Activated T-cell treated with anti-CD3 and anti-CD28 coated beads, Interleukin-2, amount 50 U/mL, for 1 hour (primary cell): ENCODE measurements around the gene PARD3.
"Not testable (repeated sequence)": the region's sequence is repeated elsewhere in the genome, so short reads cannot be mapped to it uniquely, and the experiment has no call there.

Experiments used
- DNase-seq: peaks from one replicate; pipeline ENCODE4 v3.0.0-alpha.2; 2020

Gene PARD3

GRCh38 chr10:34795334-34795733, 19.8 kb downstream of the PARD3 start:
- DNase-seq: no peak

GRCh38 chr10:34794835-34795234, 20.3 kb downstream of the PARD3 start:
- no peak for DNase-seq

DNA sequence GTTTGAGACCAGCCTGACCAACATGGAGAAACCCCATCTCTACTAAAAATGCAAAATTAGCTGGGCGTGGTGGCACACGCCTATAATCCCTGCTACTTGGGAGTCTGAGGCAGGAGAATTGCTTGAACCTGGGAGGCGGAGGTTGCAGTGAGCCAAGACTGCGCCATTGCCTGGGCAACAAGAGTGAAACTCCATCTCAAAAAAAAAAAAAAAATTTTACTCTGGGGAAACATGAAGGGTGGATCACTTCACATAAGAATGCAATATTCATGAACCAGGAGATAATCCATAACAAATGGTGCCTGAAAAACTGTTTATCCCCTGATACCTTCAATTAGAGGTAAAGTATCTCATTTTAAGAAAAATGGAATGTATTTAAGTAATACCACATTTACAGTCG, 21.5 kb downstream of the PARD3 start:
- not testable (repeated sequence) for DNase-seq

DNA sequence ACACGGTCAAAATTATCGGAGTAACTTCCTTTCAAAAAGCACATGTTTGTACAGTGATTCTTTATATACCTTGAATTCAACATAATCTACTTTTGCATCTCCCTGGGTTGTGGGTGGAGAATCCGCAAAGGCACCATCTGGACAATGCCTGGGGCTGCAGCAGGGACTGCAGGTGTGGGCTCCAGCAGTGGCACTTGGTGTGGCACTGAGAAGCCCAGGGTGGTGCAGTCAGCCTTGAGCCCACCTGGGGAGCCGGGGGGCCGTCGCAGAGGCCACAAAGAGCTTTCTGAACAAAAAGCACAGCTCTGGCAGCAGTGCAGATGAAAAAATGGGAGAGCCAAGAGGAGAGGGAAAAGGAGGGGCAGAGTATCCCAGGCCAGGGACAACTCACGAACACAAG, 22.2 kb downstream of the PARD3 start:
- no peak for DNase-seq

- no peak for DNase-seq
Measured at GRCh38 chr10:34791947-34792346, 23.1 kb downstream of the PARD3 start.

DNA sequence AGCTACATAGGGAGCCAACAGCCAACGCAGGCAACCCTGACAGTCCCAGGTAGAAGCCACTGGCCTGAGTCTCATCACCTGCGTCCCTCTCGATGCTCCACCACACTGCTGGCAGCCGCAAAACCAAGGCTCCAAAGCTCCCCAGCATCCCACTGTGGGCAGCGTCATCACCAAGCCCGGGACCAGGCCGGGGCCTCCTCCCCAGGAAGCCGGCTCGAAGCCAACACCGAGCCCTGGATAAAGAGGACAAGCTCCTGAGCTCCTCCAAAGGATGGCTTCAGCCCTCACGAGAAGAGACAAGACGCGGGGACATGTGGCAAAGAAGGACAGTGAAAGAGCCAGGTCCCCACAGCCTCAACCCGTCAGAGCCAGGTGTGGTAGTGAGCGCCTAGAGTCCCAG, 23.9 kb downstream of the PARD3 start:
- DNase-seq: no peak

DNA sequence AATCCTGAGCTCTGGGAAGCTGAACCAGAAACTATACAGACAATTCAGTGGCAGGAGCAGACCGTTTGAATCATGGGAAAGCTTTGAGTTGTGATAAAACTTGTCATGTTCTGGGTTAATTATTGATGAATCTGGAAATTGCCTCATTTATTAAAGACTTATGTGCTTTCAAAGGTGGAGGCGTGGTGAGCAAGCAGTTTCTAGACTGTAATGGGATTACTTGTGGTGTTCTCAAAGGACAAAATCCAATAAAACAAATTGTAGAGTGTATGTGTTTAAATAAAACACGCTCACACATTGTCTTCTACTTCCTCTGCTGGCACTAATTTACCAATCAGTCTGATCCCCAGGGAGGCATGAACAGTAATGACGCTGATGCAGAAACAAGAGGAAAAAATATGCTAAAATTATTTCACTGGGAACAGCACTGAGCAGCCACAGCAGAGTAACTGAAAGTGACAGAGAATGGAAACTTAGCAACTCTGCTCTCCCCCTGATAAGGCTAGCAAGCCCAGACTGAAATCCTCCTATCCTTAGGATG, 25.1 kb downstream of the PARD3 start:
- no peak for DNase-seq

GRCh38 chr10:34786464-34786863, 28.6 kb downstream of the PARD3 start:
- no peak for DNase-seq

DNA sequence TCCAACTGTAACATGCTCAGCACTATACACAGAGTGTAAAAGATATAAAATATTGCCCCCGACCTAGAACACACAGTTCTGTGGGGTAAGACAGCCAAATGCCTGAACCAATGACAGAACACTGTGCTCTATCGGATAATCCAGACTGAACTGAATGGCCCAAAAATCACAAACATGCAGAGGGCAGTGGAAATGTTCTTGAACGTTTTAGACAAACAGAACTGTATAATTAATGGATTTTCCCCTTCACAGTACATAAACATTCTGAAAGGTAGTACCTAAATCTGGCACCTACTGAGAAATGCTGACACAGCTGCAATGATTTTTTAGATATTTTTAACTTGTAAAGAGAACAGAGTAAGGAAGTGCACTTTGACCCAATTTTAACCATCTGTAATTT, 33.4 kb downstream of the PARD3 start:
- no peak for DNase-seq

DNA sequence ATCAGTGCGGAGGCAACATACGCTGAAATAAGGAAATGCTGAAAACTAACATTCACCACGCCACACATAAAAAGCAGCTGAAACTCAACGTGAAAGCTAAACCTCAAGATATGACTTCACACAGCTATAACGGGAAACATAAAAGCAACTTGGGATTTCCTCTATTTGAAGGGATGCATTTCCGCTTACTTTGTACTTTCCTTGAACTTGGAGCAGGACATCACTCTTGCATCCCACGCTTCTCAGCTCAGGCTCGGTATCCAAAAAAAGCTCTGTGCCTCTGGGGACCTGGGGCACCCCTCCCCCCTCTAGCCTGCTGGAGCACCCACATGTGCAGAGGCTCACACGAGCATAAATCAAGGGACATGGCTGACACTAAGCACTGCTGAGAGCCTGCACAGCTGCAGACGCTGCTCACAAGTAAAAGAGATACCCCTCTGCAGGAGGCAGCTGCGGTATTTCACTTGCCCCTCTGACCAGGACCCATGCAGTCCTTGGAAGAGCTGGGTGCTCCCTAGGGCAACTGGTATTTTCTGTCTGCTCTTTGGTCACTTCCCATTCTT, 34.2 kb downstream of the PARD3 start:
- no peak for DNase-seq

DNA sequence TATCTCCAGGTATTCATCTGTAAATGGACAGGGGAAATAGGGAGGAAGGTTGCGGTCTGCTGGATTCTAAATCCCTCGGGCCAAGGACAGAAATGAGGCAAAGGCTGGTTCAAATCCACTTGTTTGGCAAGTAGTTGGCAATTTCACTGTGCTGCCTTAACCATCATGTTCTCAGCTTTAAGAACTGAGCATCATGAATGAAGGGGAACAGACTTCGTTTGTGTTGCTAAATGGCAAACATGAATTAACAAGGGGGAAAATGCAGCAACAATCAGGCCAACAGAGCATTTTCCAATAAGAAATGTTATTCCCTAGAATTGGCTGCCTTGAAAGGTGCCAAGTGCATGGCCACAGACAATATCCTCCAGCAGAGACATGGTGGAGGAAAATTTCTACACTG, 36.9 kb downstream of the PARD3 start:
- no peak for DNase-seq

DNA sequence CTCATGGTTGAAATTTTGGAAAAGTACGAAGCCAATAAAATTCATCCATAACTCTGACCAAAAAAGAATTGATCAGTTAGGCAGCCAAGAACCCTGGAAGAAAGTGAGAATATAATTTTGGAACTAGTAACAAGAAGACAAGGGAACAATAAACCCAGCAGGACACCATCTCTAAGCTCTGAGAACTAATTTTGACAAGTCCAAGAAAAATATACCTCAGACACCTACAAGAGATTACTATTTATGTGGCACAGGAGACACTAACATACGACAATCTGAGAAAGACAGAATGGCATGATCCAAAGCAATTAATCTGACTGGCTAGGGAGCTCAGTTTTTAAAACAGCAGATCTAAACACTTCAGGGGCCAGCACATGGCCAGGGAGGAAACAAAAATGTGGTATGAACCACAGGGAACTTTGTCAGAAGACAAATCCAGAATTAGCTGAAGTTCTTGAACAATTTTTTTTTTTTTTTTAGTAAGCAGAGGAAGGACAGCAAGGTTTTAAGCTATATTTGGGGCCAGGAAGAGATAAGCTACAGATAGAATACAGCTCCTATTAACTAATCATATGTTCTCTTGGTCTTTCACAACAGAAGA, 38.9 kb downstream of the PARD3 start:
- no peak for DNase-seq

DNA sequence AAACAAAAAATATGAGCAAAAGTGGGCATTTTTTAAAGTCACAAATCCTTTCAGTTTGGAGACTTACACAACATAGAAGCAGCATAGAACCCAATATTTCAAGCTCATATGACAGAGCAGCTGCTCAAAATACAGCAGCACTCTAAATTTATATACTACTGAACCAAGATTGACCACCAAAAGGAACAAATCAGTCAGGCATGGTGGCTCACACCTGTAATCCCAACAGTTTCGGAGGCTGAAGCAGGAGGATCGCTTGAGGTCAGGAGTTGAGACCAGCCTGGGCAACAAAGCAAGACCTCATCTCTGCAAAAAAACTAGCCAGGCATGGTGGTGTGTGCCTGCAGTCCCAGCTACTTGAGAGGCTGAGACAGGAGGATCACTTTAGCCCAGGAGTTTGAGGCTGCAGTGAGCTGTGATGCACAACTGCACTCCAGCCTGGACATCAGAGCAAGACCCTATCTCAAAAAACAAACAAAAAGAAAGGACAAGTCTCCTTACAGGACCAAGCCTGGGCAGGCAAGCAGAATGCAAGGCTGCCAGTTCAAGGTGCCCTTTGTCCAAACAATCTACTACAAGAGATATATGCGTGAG, 40.0 kb downstream of the PARD3 start:
- no peak for DNase-seq

- DNase-seq: no peak
Measured at GRCh38 chr10:34773636-34774630, 41.2 kb downstream of the PARD3 start.

DNA sequence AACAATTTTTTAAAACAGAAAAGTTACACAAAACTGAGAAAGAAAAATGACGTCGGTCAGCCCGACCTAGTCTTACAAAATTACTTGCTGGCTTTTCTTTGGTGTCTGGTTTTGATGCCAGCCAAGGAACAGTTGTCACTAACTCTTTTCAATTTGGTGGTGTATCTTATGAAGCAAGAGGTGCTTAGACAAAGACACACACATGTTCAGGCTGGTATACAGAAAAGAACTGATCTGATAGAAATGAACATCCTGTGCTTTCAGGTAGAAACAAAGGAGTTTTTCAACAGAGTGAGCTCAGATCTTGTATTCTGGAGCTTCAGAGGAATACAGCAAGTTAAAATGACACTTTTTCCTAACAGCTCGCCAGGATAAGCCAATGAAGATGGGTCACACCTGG, 43.6 kb downstream of the PARD3 start:
- no peak for DNase-seq

DNA sequence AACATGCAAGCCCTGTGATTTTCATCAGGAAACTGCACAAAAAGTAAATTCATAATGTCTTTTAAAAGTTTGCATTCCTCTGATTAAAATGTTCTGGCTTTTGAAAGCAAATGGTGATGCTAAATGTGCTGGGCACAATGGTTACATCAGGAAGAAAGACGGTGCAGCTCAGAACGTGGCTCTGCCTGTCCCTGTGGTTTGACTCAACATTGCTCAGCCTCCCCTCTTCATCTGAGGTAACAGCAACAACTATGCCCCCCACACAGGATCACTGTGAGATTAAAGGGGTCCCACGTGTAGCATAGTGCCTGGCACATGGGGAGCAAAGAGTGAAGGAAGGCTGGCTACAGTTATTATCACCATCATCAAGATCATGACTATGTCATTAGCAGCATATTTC, 44.0 kb downstream of the PARD3 start:
- DNase-seq: no peak

GRCh38 chr10:34769899-34770298, 45.2 kb downstream of the PARD3 start:
- no peak for DNase-seq

DNA sequence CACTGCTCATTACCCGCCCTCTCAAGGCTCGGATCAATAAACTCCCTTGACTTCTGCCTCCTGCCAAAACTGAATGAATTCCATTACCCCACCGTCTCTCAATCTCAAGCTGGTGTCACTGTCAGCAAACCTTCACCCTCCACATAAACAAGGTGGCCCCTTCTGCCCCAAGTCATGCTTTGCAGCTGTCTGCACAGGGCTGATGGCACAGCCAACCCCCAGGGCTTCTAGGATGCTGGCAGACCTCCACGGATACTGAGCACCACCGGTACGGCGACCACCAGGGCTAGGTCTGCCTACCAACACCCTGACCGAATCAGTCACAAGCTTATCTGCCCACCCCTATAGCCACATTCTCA, 46.1 kb downstream of the PARD3 start:
- DNase-seq: no peak

GRCh38 chr10:34768261-34768971, 46.7 kb downstream of the PARD3 start:
- no peak for DNase-seq

- DNase-seq: no peak
Measured at GRCh38 chr10:34766811-34767494, 48.1 kb downstream of the PARD3 start.

- DNase-seq: no peak
Measured at GRCh38 chr10:34766266-34766600, 48.9 kb downstream of the PARD3 start.

DNA sequence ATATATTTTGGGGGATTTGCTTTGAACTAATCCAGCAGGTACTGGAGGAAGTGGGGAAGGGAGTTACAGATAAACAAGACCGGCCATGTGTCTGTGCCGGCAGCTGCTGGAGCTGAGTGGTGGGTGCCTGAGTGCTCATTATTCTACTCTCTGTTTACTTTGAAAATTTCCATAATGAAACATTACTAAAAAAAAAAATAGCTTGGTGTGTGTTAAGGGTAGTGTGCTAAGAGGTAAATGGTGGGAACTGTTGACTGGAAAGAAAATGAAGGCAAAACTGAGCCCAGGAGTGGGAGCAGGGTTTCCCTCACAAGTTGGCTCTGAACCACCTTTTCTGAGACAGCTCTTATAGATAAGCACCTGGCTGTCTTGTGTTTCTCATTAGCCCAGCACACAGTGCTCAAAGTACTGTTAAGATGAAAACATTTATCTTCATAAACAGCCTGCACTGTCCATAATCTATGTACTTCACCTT, 50.6 kb downstream of the PARD3 start:
- DNase-seq: no peak
